HG03159 (cell line): ENCODE measurements around the gene GPR32.
"Not testable (repeated sequence)": the region's sequence is repeated elsewhere in the genome, so short reads cannot be mapped to it uniquely, and the experiment has no call there.

Experiments
- ATAC-seq: cut with Tn5 transposase; IDR thresholded peaks from one replicate; pipeline ENCODE4 v1.9.1; 2021; ENCODE audit warnings: mild to moderate bottlenecking, moderate library complexity; ENCODE audit not compliant: unreplicated experiment

Gene GPR32

DNA sequence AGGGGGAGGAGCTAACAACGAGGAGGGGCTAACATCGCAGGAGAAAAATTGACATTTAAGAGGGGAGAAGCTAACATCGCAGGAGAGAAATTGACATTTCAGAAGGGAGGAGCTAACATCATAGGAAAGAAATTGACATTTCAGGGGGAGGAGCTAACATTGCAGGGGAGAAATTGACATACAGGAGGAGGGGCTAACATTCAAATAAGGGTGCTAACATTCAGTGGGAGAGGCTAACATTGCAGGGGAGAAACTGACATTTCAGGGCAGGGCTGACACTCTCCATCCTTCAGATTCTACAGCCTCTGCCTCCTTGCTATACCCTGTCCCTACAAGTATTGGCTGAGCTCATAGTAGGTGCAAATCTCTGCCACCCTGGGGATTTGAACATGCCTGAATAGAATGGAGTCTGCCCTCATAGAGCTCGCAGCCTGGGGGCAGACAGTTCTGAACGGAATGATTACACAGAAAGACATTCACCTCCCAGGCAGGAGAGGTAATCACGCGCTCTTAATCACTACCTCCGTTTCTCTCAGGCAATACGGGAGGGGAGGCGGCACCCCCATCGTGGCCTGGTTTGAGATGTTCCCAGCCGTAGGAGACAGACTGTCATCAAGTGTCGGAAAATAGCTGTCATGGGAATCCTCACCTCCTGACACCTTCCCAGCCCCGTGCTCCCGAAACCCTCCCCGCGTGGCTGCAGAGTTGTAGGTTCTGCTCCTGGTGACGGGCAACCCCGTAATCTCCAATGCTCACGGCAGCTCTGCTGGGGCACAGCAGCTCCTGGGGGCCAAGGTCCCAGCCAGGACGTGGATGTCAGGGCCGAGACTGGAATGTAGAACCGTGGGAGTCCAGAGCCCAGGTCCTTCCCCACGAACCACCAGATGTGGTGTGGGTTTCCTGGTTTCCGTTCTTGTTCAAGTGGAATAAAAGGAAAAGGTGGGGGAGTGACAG is 9.5 kb downstream of the GPR32 start:
- no peak for ATAC-seq

GRCh38 chr19:50780753-50781435 is 10.6 kb downstream of the GPR32 start:
- ATAC-seq: no peak

DNA sequence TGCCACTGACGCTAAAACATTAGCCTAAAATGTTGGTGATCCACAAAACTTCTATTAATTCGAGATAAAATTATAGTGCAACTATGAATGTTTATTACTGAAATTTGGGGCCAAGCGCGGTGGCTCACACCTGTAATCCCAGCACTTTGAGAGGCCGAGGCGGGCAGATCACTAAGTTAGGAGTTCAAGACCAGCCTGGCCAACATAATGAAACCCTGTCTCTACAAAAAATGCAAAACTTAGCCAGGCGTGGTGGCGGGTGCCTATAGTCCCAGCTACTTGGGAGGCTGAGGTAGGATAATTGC is 13.5 kb downstream of the GPR32 start:
- not testable (repeated sequence) for ATAC-seq

DNA sequence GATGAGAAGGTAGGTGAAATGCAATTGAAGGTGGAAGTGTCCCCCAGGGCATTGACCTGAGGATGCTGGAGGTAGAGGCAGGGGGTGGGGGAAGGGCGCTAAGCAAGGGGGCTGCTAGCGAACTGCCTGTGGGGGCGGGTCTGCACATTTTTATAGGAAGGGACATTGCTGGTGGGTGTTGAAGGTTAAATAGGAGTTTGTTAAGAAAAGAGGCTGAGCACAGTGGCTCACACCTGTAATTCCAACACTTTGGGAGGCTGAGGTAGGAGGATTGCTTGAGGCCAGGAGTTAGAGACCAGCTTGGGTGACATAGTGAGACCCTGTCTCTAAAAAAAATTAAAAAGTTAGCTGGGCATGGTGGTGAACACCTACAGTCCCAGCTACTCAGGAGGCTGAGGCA is 14.4 kb downstream of the GPR32 start:
- no peak for ATAC-seq

DNA sequence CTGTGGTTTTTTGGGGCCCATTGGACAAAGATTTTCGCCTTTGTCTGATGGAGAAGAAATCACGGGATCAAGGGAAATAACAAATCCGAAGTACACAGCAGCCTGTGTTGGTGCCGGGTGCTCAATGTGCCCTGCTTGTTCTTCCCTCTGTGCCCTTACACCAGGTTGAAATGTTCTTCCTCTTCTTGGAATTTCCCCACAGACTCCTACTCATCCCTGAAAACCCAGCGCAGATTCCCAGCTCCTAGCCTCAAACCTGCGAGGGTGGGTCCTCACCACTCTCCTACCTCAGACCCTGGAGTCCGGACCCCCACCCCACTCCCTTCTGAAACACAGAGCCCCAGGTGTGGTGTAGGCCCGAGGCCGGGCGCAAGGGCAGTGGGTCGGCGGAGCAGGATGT is 15.1 kb downstream of the GPR32 start:
- no peak for ATAC-seq

GRCh38 chr19:50790396-50790795 is 20.1 kb downstream of the GPR32 start, which contains the start of gene ACP4:
Gene ACP4, plus strand, starts transcription at chr19:50790415. Its CDS starts 0 bp downstream, at chr19:50790415.
- ATAC-seq: no peak

DNA sequence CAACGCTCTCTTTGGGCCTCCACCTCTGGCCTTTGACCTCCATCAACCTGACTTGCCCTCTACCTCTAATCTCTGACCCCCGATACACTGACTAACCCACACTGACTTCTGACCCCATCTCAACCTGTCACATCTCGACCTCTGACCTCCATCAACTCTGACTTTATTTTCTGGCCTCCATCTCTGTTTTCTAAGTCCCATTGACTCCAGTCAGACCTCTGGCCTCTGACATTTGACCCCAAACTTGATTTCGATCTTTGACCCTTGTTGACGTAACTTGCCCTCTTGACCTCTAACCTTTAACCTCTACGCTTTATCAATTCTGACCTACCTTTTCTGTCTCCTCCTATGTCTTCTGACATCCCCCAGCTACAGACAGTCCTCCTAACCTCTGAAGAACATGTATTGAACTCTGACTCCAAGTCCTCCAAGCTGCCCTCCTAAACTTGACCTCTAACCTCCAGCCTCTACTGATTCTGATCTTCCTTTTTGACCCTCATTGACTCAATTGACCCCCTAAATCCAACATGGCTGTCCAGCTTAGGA is 20.7 kb downstream of the GPR32 start:
- ATAC-seq: no peak

GRCh38 chr19:50791594-50792271 is 21.5 kb downstream of the GPR32 start:
- no peak for ATAC-seq

DNA sequence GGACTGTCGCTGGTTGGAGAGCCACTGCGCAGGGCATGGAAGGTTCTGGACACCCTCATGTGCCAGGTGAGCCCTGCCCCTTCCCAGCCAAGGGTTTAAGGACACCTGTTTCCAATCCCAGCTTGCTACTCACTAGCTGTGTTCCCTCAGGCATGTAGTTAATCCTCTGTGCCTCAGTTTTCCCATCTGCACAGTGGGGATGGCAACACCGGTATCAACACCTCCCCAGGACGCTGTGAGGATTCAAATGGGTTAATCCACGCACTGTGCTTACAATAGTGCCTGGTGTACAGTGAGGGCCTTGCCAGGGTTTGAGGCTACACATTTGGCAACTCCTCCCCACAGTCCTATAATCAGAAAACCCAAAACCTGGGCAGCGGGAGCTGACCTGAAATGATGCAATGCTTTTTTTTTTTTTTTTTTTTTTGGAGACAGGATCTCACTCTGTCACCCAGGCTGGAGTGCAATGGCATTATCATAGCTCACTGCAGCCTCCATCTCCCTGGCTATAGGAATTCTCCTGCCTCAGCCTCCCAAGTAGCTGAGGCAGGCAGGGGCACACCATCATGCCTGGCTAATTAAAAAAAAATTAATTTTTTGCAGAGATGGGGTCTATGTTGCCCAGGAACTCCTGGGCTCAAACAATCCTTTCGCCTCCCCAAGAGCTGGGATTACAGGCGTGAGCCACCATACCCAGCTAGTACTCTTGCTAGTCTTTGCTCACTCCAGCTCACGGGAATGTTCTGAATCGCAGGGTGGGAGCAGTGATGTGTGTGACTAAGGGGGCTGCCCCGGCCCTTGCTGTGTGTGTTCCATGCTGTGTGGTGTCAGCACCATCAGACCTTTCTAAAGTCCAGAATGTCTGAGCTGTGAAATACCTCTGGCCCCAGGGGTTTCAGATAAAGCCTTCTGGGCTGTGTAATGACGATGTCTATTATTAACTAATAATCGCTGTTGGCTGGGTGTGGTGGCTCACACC is 22.3 kb downstream of the GPR32 start:
- no peak for ATAC-seq

- ATAC-seq: no peak
These were observed 23.3 kb downstream of the GPR32 start for GRCh38 chr19:50793558-50794065.

- no peak for ATAC-seq
These were observed 24.0 kb downstream of the GPR32 start for GRCh38 chr19:50794074-50794875.

GRCh38 chr19:50794876-50795663 is 24.8 kb downstream of the GPR32 start:
- no peak for ATAC-seq

- no peak for ATAC-seq
These were observed 25.4 kb downstream of the GPR32 start for GRCh38 chr19:50795664-50796073.

- ATAC-seq: no peak
These were observed 25.9 kb downstream of the GPR32 start for GRCh38 chr19:50796128-50796633.

- no peak for ATAC-seq
These were observed 26.6 kb downstream of the GPR32 start for GRCh38 chr19:50796634-50797428.

- ATAC-seq: no peak
These were observed 27.1 kb downstream of the GPR32 start for GRCh38 chr19:50797429-50797780.
